HK-2 (cell line): ENCODE results near the gene ELMO2.
A peak's percentile ranks its signal among the peaks of the same experiment; 100 is the strongest.

Experiments used
- DNase-seq: peaks from one replicate; pipeline ENCODE4 v3.0.0-alpha.2; 2018; ENCODE audit not compliant: unreplicated experiment

Gene ELMO2

GRCh38 chr20:46352370-46352938, 54.0 kb downstream of the ELMO2 start:
- DNase-seq: no peak

GRCh38 chr20:46351357-46352058, 54.9 kb downstream of the ELMO2 start:
- DNase-seq: peak; percentile 36

- no peak for DNase-seq
These were observed 55.5 kb downstream of the ELMO2 start for GRCh38 chr20:46350986-46351267.

GRCh38 chr20:46350201-46350985, 56.0 kb downstream of the ELMO2 start:
- peak; percentile 91 for DNase-seq

GRCh38 chr20:46349742-46350056, 56.7 kb downstream of the ELMO2 start:
- DNase-seq: peak; percentile 25

- DNase-seq: peak; percentile 61
These were observed 57.2 kb downstream of the ELMO2 start for GRCh38 chr20:46349035-46349741.

- no peak for DNase-seq
These were observed 58.3 kb downstream of the ELMO2 start for GRCh38 chr20:46347841-46348803.

GRCh38 chr20:46346770-46347169, 59.6 kb downstream of the ELMO2 start:
- no peak for DNase-seq

- no peak for DNase-seq
These were observed 61.8 kb downstream of the ELMO2 start for GRCh38 chr20:46344488-46345162.

GRCh38 chr20:46343975-46344357, 62.4 kb downstream of the ELMO2 start:
- DNase-seq: no peak

- no peak for DNase-seq
These were observed 63.0 kb downstream of the ELMO2 start for GRCh38 chr20:46343348-46343974.

GRCh38 chr20:46342451-46343347, 63.7 kb downstream of the ELMO2 start:
- no peak for DNase-seq

- no peak for DNase-seq
These were observed 64.4 kb downstream of the ELMO2 start for GRCh38 chr20:46342010-46342378.

GRCh38 chr20:46341074-46342009, 65.1 kb downstream of the ELMO2 start:
- DNase-seq: no peak

GRCh38 chr20:46339037-46339436, 67.4 kb downstream of the ELMO2 start:
- DNase-seq: no peak

- DNase-seq: no peak
These were observed 69.7 kb downstream of the ELMO2 start for GRCh38 chr20:46336735-46337134.

GRCh38 chr20:46334303-46334904, 72.0 kb downstream of the ELMO2 start:
- no peak for DNase-seq
